Limb (tissue), 2 donors: ENCODE measurements around the gene DAG1.
"Not testable (repeated sequence)": the region's sequence is repeated elsewhere in the genome, so short reads cannot be mapped to it uniquely, and the experiment has no call there.

Experiments used
- DNase-seq, 2 donors: peaks; one replicate each; pipeline ENCODE4 v3.0.0-alpha.2; 2016; ENCODE audit errors: extremely low spot score in 2 of 2

The DAG1 gene

GRCh38 chr3:49469037-49469935 lies 781 bp upstream of the DAG1 start:
- DNase-seq: peak; percentile 76 to 85

GRCh38 chr3:49470714-49471420 lies 800 bp downstream of the DAG1 start:
- DNase-seq: peak in 1 of 2 donors; percentile 48

- DNase-seq: peak in 1 of 2 donors; percentile 31
These were observed 1.9 kb downstream of the DAG1 start for GRCh38 chr3:49471856-49472495.

GRCh38 chr3:49476563-49476962 lies 6.5 kb downstream of the DAG1 start:
- DNase-seq: no peak

GRCh38 chr3:49482766-49483165 lies 12.7 kb downstream of the DAG1 start:
- DNase-seq: no peak

GRCh38 chr3:49484471-49484870 lies 14.4 kb downstream of the DAG1 start:
- DNase-seq: no peak

GRCh38 chr3:49489247-49489646 lies 19.2 kb downstream of the DAG1 start:
- DNase-seq: no peak

GRCh38 chr3:49492969-49493368 lies 22.9 kb downstream of the DAG1 start:
- no peak for DNase-seq

- DNase-seq: no peak
These were observed 23.8 kb downstream of the DAG1 start for GRCh38 chr3:49493901-49494300.

GRCh38 chr3:49495023-49495422 lies 25.0 kb downstream of the DAG1 start:
- DNase-seq: no peak

GRCh38 chr3:49496845-49497244 lies 26.8 kb downstream of the DAG1 start:
- not testable (repeated sequence) for DNase-seq

- DNase-seq: no peak
These were observed 27.5 kb downstream of the DAG1 start for GRCh38 chr3:49497606-49498005.

GRCh38 chr3:49498239-49498638 lies 28.2 kb downstream of the DAG1 start:
- no peak for DNase-seq

- DNase-seq: no peak
These were observed 28.6 kb downstream of the DAG1 start for GRCh38 chr3:49498648-49499047.

- DNase-seq: no peak
These were observed 30.2 kb downstream of the DAG1 start for GRCh38 chr3:49500205-49500731.

- DNase-seq: peak in 1 of 2 donors; percentile 75
These were observed 30.9 kb downstream of the DAG1 start for GRCh38 chr3:49500732-49501609.

GRCh38 chr3:49501842-49502241 lies 31.8 kb downstream of the DAG1 start:
- DNase-seq: no peak

GRCh38 chr3:49506906-49507305 lies 36.8 kb downstream of the DAG1 start:
- no peak for DNase-seq

- no peak for DNase-seq
These were observed 39.0 kb downstream of the DAG1 start for GRCh38 chr3:49509028-49509561.

GRCh38 chr3:49511639-49512038 lies 41.6 kb downstream of the DAG1 start:
- no peak for DNase-seq
